HL-60 (cell line): ENCODE results near the gene PRDM16.

Experiments
- CTCF ChIP-seq: IDR thresholded peaks from one replicate; pipeline ENCODE4 v1.5.1; 2011; ENCODE audit warnings: low read length, control low read depth, inconsistent platforms; ENCODE audit not compliant: insufficient read depth
- GABPA ChIP-seq: IDR thresholded peaks from 2 replicates; pipeline ENCODE4 v1.6.1; 2012; ENCODE audit warnings: low read depth
- POLR2AphosphoS5 ChIP-seq: IDR thresholded peaks from 2 replicates; pipeline ENCODE4 v1.6.1; 2012; ENCODE audit warnings: low read depth
- SPI1 ChIP-seq: IDR thresholded peaks from 2 replicates; pipeline ENCODE4 v1.6.1; 2012; ENCODE audit warnings: low read depth, mild to moderate bottlenecking, borderline replicate concordance
- TF ChIP-seq, protein P1 (sequence below): IDR thresholded peaks from 2 replicates; pipeline ENCODE4 v1.6.1; 2012; ENCODE audit warnings: low read depth; ENCODE audit not compliant: insufficient replicate concordance

- TF ChIP-seq CTCF (peak; percentile 26), POLR2AphosphoS5 (no peak), SPI1 (no peak), GABPA (no peak)
- TF ChIP-seq, protein P1, sequence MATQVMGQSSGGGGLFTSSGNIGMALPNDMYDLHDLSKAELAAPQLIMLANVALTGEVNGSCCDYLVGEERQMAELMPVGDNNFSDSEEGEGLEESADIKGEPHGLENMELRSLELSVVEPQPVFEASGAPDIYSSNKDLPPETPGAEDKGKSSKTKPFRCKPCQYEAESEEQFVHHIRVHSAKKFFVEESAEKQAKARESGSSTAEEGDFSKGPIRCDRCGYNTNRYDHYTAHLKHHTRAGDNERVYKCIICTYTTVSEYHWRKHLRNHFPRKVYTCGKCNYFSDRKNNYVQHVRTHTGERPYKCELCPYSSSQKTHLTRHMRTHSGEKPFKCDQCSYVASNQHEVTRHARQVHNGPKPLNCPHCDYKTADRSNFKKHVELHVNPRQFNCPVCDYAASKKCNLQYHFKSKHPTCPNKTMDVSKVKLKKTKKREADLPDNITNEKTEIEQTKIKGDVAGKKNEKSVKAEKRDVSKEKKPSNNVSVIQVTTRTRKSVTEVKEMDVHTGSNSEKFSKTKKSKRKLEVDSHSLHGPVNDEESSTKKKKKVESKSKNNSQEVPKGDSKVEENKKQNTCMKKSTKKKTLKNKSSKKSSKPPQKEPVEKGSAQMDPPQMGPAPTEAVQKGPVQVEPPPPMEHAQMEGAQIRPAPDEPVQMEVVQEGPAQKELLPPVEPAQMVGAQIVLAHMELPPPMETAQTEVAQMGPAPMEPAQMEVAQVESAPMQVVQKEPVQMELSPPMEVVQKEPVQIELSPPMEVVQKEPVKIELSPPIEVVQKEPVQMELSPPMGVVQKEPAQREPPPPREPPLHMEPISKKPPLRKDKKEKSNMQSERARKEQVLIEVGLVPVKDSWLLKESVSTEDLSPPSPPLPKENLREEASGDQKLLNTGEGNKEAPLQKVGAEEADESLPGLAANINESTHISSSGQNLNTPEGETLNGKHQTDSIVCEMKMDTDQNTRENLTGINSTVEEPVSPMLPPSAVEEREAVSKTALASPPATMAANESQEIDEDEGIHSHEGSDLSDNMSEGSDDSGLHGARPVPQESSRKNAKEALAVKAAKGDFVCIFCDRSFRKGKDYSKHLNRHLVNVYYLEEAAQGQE, result no peak
These were observed 348.2 kb downstream of the PRDM16 start for GRCh38 chr1:3417082-3417739.
